T-cell (primary cell): ENCODE data around the gene MRPS5. TPM values are rescaled to one million over a fixed set of nuclear protein-coding genes. Genes with fewer than 3 reads are reported as not detected.

ENCODE experiments used
- ATAC-seq, 4 experiments: fragments of 200-7000 bp in 3 of 4; fragments of 150-1000 bp in 1 of 4; cut with Tn5 transposase; replicated peaks in 1 of 4; 1 replicate in 3 of 4; 2 replicates in 1 of 4; pipeline ENCODE4 v1.10.0; 2021; ENCODE audit warnings: moderate library complexity in 3 of 4, mild to moderate bottlenecking in 2 of 4, moderate number of reproducible peaks in 1 of 4
- CTCF ChIA-PET, 2 donors: fragments of 300-600 bp; sonication (Branson Sonifier 250); formaldehyde crosslinking; loops; one replicate each; lab custom pipeline; 2022; ENCODE audit warnings: antibody characterized with exemption in 2 of 2; lab: Charles Lee
- POLR2A ChIA-PET, 2 donors: fragments of 300-600 bp; sonication (Branson Sonifier 250); formaldehyde crosslinking; loops; one replicate each; lab custom pipeline; 2022; ENCODE audit warnings: antibody characterized with exemption in 2 of 2; lab: Charles Lee
- DNase-seq, 35 experiments: peaks; one replicate each; pipeline versions ENCODE4 v3.0.0 to v3.0.0-alpha.2; 2013 to 2023
- H3K27ac ChIP-seq: one replicate; pipeline ENCODE4 v1.5.1; 2013; ENCODE audit warnings: low read length
- H3K27me3 ChIP-seq, 2 experiments: replicated peaks in 1 of 2; 1 replicate in 1 of 2; 2 replicates in 1 of 2; pipeline versions ENCODE4 v1.6.1 to v1.7.0; 2013; ENCODE audit warnings: low read length in 1 of 2, mixed read lengths in 1 of 2; ENCODE audit not compliant: control insufficient read depth in 2 of 2, insufficient read depth in 2 of 2; ENCODE audit errors: extremely low read depth in 1 of 2
- H3K36me3 ChIP-seq, 2 donors: 1 replicate in 1 of 2; 2 replicates in 1 of 2; pipeline versions ENCODE4 v1.6.1 to v1.7.0; 2013; ENCODE audit warnings: low read length in 1 of 2; ENCODE audit not compliant: control insufficient read depth in 2 of 2, insufficient read depth in 1 of 2; ENCODE audit errors: extremely low read depth in 1 of 2
- H3K4me1 ChIP-seq, 2 experiments: 1 replicate in 1 of 2; 2 replicates in 1 of 2; pipeline versions ENCODE4 v1.6.1 to v1.7.0; 2013; ENCODE audit warnings: low read length in 2 of 2, mixed read lengths in 1 of 2; ENCODE audit not compliant: insufficient read depth in 2 of 2, control insufficient read depth in 1 of 2; ENCODE audit errors: extremely low read depth in 1 of 2
- H3K4me3 ChIP-seq, 2 donors: 1 replicate in 1 of 2; 2 replicates in 1 of 2; pipeline versions ENCODE4 v1.5.1 to v1.7.0; 2013; ENCODE audit warnings: mild to moderate bottlenecking in 2 of 2, low read length in 1 of 2, moderate library complexity in 1 of 2; ENCODE audit not compliant: control insufficient read depth in 1 of 2; ENCODE audit errors: extremely low read depth in 1 of 2
- H3K9me3 ChIP-seq: 2 replicates; pipeline ENCODE4 v1.7.0; 2013
- H3K27ac Mint-ChIP-seq, 2 donors: one replicate each; pipeline ENCODE4 v1.8.0; 2020 to 2021; ENCODE audit warnings: mild to moderate bottlenecking in 2 of 2, mixed read lengths in 2 of 2
- H3K27me3 Mint-ChIP-seq, 2 donors: one replicate each; pipeline ENCODE4 v1.8.0; 2021 to 2022; ENCODE audit warnings: mixed read lengths in 2 of 2
- H3K36me3 Mint-ChIP-seq: one replicate; pipeline ENCODE4 v1.8.0; 2021; ENCODE audit warnings: mixed read lengths
- H3K4me1 Mint-ChIP-seq, 3 donors: one replicate each; pipeline ENCODE4 v1.8.0; 2020 to 2022; ENCODE audit warnings: mixed read lengths in 3 of 3, mild to moderate bottlenecking in 1 of 3
- H3K4me3 Mint-ChIP-seq, 3 donors: one replicate each; pipeline ENCODE4 v1.8.0; 2020 to 2022; ENCODE audit warnings: mild to moderate bottlenecking in 3 of 3, mixed read lengths in 3 of 3, moderate library complexity in 3 of 3
- H3K9me3 Mint-ChIP-seq, 3 donors: one replicate each; pipeline ENCODE4 v1.8.0; 2020 to 2022; ENCODE audit warnings: mixed read lengths in 3 of 3
- WGBS: methylation state at CpG from one replicate; pipeline ENCODE4 v1.1.5; 2013; ENCODE audit warnings: missing lambda C conversion rate; ENCODE audit not compliant: insufficient coverage; 5-methylcytosine and 5-hydroxymethylcytosine counted together
- total RNA-seq, 35 experiments: library from RNA in 6 of 35; stranded (reverse) in 6 of 35; fragments of 120-200 nt in 1 of 35; gene quantifications; one replicate each; pipeline versions ENCODE4 v1.2.1 to v1.2.4 and lab custom pipeline; 2013 to 2026

The MRPS5 gene
- total RNA-seq, 5 donors from 2014 or later (not counting 1 experiment from before 2014, with no cell fraction given), result 32.3 to 58.3 (median 57.0) TPM

- peak overlapping the region; percentile 88 to 93 for H3K27ac Mint-ChIP-seq
- POLR2A ChIA-PET, result no interaction called here
- H3K4me3 ChIP-seq, result no peak overlapping the region
Measured at GRCh38 chr2:95061119-95061512, 60.5 kb downstream of the MRPS5 start.

GRCh38 chr2:95060446-95061118 is 61.0 kb downstream of the MRPS5 start:
- no peaks in the 10 kb centered on the region for H3K36me3 Mint-ChIP-seq
- H3K27me3 Mint-ChIP-seq, result no peaks in the 10 kb centered on the region
- Histone ChIP-seq H3K9me3 (no peaks in the 10 kb centered on the region), H3K4me1 (peaks cover 22 to 43% of the 10 kb centered on the region in 2 experiments), H3K27ac (no peak overlapping the region), H3K4me3 (no peak overlapping the region), H3K27me3 (no peaks in the 10 kb centered on the region), H3K36me3 (no peaks in the 10 kb centered on the region)
- ChIA-PET CTCF (interaction anchor here in 1 of 2 donors (0.8 kb wide), 1 partner anchor 18 kb away, joined by 7 read pairs; no protein-coding TSS in a partner anchor), POLR2A (no interaction called here)
- DNase-seq, result peak in 1 of 35 experiments; percentile 9
- H3K4me3 Mint-ChIP-seq, result peak overlapping the region in 1 of 3 donors; percentile 78
- 94% methylated on average over 12 of the region's 17 CpGs for WGBS
- H3K27ac Mint-ChIP-seq, result peak overlapping the region; percentile 73 to 93
- H3K9me3 Mint-ChIP-seq, result no peaks in the 10 kb centered on the region
- peaks cover 43 to 65% (median 48%) of the 10 kb centered on the region in 3 donors for H3K4me1 Mint-ChIP-seq
- ATAC-seq, result no peak

More at GRCh38 chr2:95061119-95061512, 60.5 kb downstream of the MRPS5 start:
- CTCF ChIA-PET, result interaction anchor here in 1 of 2 donors (0.5 to 0.8 kb wide), 3 partner anchors 16 to 20 kb away, joined by 4 to 7 read pairs (median 5); no protein-coding TSS in a partner anchor
- Histone ChIP-seq H3K36me3 (no peaks in the 10 kb centered on the region), H3K4me1 (peaks cover 22 to 37% of the 10 kb centered on the region in 2 experiments), H3K27me3 (no peaks in the 10 kb centered on the region), H3K27ac (no peak overlapping the region), H3K9me3 (no peaks in the 10 kb centered on the region)
- no peaks in the 10 kb centered on the region for H3K9me3 Mint-ChIP-seq
- no peaks in the 10 kb centered on the region for H3K36me3 Mint-ChIP-seq
- H3K4me3 Mint-ChIP-seq, result peak overlapping the region in 1 of 3 donors; percentile 78
- no peaks in the 10 kb centered on the region for H3K27me3 Mint-ChIP-seq
- peaks cover 38 to 60% (median 42%) of the 10 kb centered on the region in 3 donors for H3K4me1 Mint-ChIP-seq
- DNase-seq (no peak), ATAC-seq (no peak)
- no CpG with 5 or more reads among the region's 1 CpG for WGBS

GRCh38 chr2:95059656-95060370 is 61.8 kb downstream of the MRPS5 start:
- Histone ChIP-seq H3K4me1 (peaks cover 22 to 47% of the 10 kb centered on the region in 2 experiments), H3K9me3 (no peaks in the 10 kb centered on the region), H3K27ac (no peak overlapping the region), H3K36me3 (no peaks in the 10 kb centered on the region), H3K4me3 (no peak overlapping the region), H3K27me3 (no peaks in the 10 kb centered on the region)
- Mint-ChIP-seq H3K27me3 (no peaks in the 10 kb centered on the region), H3K36me3 (no peaks in the 10 kb centered on the region), H3K4me1 (peaks cover 51 to 73% (median 56%) of the 10 kb centered on the region in 3 donors), H3K9me3 (no peaks in the 10 kb centered on the region), H3K4me3 (no peak overlapping the region), H3K27ac (no peak overlapping the region)
- CTCF ChIA-PET, result no interaction called here
- ATAC-seq (no peak), DNase-seq (peak in 1 of 35 experiments; percentile 17)
- 82% methylated on average over 3 of the region's 12 CpGs for WGBS
- POLR2A ChIA-PET, result no interaction called here

- POLR2A ChIA-PET, result no interaction called here
- no peak overlapping the region for H3K27ac ChIP-seq
Measured at GRCh38 chr2:95058989-95059641, 62.5 kb downstream of the MRPS5 start.

GRCh38 chr2:95058466-95058988 is 63.1 kb downstream of the MRPS5 start:
- H3K4me3 ChIP-seq, result no peak overlapping the region
- ATAC-seq, result no peak
- H3K4me3 Mint-ChIP-seq, result no peak overlapping the region
- 72% methylated on average over 6 of the region's 9 CpGs for WGBS
- H3K9me3 ChIP-seq, result no peaks in the 10 kb centered on the region
- peaks cover 2% of the 10 kb centered on the region for H3K36me3 Mint-ChIP-seq
- no peak overlapping the region for H3K27ac ChIP-seq
- ChIA-PET CTCF (no interaction called here), POLR2A (no interaction called here)
- H3K27me3 ChIP-seq, result no peaks in the 10 kb centered on the region
- peaks cover 56 to 77% (median 61%) of the 10 kb centered on the region in 3 donors for H3K4me1 Mint-ChIP-seq
- peak in 1 of 35 experiments; percentile 16 for DNase-seq
- H3K27me3 Mint-ChIP-seq, result no peaks in the 10 kb centered on the region
- peak overlapping the region; percentile 24 to 52 for H3K27ac Mint-ChIP-seq
- H3K4me1 ChIP-seq, result peaks cover 20 to 57% of the 10 kb centered on the region in 2 experiments
- no peaks in the 10 kb centered on the region for H3K36me3 ChIP-seq
- H3K9me3 Mint-ChIP-seq, result no peaks in the 10 kb centered on the region

More at GRCh38 chr2:95058989-95059641, 62.5 kb downstream of the MRPS5 start:
- H3K36me3 Mint-ChIP-seq, result no peaks in the 10 kb centered on the region
- no peaks in the 10 kb centered on the region for H3K9me3 ChIP-seq
- ATAC-seq (no peak), DNase-seq (peak in 1 of 35 experiments; percentile 15)
- H3K27me3 ChIP-seq, result no peaks in the 10 kb centered on the region
- H3K9me3 Mint-ChIP-seq, result no peaks in the 10 kb centered on the region
- no peak overlapping the region for H3K4me3 ChIP-seq
- peaks cover 56 to 77% (median 61%) of the 10 kb centered on the region in 3 donors for H3K4me1 Mint-ChIP-seq
- H3K4me1 ChIP-seq, result peaks cover 22 to 53% of the 10 kb centered on the region in 2 experiments
- H3K36me3 ChIP-seq, result no peaks in the 10 kb centered on the region
- H3K4me3 Mint-ChIP-seq, result no peak overlapping the region
- H3K27ac Mint-ChIP-seq, result peak overlapping the region in 1 of 2 donors; percentile 58
- no peaks in the 10 kb centered on the region for H3K27me3 Mint-ChIP-seq
- CTCF ChIA-PET, result no interaction called here
- 66% methylated on average over 4 of the region's 11 CpGs for WGBS
